Memory B cell (primary cell): Measurements from ENCODE around the gene DHRSX.
A peak's percentile ranks its signal among the peaks of the same experiment; 100 is the strongest.

ENCODE experiments used
- ATAC-seq: fragments of 150-1000 bp; cut with Tn5 transposase; 2 replicates; pipeline ENCODE4 v1.10.0; 2021; ENCODE audit warnings: low read depth, mild to moderate bottlenecking, moderate library complexity
- DNase-seq, 2 donors: peaks; one replicate each; pipeline ENCODE4 v3.0.0; 2022; ENCODE audit warnings: low spot score in 2 of 2
- H3K27ac Mint-ChIP-seq: one replicate; pipeline ENCODE4 v1.8.0; 2022; ENCODE audit warnings: mild to moderate bottlenecking, moderate library complexity, mixed read lengths
- H3K27me3 Mint-ChIP-seq: one replicate; pipeline ENCODE4 v1.8.0; 2022; ENCODE audit warnings: mixed read lengths
- H3K36me3 Mint-ChIP-seq: one replicate; pipeline ENCODE4 v1.8.0; 2022; ENCODE audit warnings: mild to moderate bottlenecking, mixed read lengths
- H3K4me1 Mint-ChIP-seq: one replicate; pipeline ENCODE4 v1.8.0; 2022; ENCODE audit warnings: mixed read lengths
- H3K4me3 Mint-ChIP-seq: one replicate; pipeline ENCODE4 v1.8.0; 2022; ENCODE audit warnings: mild to moderate bottlenecking, moderate library complexity, mixed read lengths
- H3K9me3 Mint-ChIP-seq: one replicate; pipeline ENCODE4 v1.8.0; 2022; ENCODE audit warnings: mixed read lengths

DHRSX gene

GRCh38 chrX:2452799-2453198, 48.0 kb downstream of the DHRSX start:
- ATAC-seq (no peak), DNase-seq (no peak)
- peaks cover 28% of the 10 kb centered on the region for H3K36me3 Mint-ChIP-seq
- H3K9me3 Mint-ChIP-seq = no peaks in the 10 kb centered on the region
- H3K27me3 Mint-ChIP-seq = no peaks in the 10 kb centered on the region
- peaks cover 13% of the 10 kb centered on the region for H3K4me1 Mint-ChIP-seq
- no peak overlapping the region for H3K4me3 Mint-ChIP-seq
- H3K27ac Mint-ChIP-seq = no peak overlapping the region

DNA sequence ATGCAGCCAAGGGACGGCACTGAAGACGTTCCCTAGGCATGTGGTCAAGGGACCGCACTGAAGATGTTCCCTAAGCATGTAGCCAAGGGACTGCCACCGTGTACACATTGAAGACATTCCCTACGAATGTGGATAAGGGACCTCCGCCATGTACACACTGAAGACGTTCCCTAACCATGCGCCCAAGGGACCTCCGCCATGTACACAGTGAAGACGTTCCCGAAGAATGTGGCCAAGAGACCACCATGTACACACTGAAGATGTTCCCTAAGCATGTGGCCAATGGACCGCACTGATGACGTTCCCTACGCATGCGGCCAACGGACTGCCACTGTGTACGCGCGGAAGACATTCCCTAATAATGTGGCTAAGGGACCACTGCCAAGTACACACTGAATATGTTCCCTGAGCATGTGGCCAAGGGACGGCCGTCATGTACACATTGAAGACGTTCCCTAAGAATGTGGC, 48.4 kb downstream of the DHRSX start:
- no peak overlapping the region for H3K27ac Mint-ChIP-seq
- H3K4me1 Mint-ChIP-seq = peaks cover 13% of the 10 kb centered on the region
- no peak for DNase-seq
- no peak overlapping the region for H3K4me3 Mint-ChIP-seq
- H3K36me3 Mint-ChIP-seq = peaks cover 32% of the 10 kb centered on the region
- no peaks in the 10 kb centered on the region for H3K9me3 Mint-ChIP-seq
- H3K27me3 Mint-ChIP-seq = no peaks in the 10 kb centered on the region
- no peak for ATAC-seq

- Mint-ChIP-seq H3K27ac (no peak overlapping the region), H3K9me3 (no peaks in the 10 kb centered on the region), H3K4me3 (no peak overlapping the region), H3K36me3 (peaks cover 34% of the 10 kb centered on the region), H3K4me1 (peaks cover 13% of the 10 kb centered on the region), H3K27me3 (no peaks in the 10 kb centered on the region)
- ATAC-seq (no peak), DNase-seq (no peak)
These were observed 49.1 kb downstream of the DHRSX start for GRCh38 chrX:2451501-2452316.

DNA sequence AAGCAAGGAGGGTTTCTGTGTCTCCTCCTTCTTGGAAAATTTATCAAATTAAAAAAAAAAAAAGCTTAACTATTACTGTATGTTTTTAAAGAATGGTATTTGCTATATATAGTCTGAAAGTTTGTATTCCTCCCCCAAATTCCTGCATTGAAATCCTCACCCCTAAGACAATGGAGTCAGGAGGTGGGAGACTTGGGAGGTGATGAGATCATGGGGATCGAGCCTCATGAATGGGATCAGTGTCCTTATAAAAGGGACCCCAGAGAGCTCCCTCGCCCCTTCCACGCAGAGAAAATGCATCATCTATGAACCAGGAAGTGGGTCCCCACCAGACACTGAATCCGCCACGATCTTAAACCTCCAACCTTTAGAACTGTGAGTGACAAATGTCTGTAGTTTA, 50.1 kb downstream of the DHRSX start:
- Mint-ChIP-seq H3K4me3 (no peak overlapping the region), H3K9me3 (no peaks in the 10 kb centered on the region), H3K27ac (no peak overlapping the region), H3K36me3 (peaks cover 34% of the 10 kb centered on the region), H3K4me1 (peaks cover 14% of the 10 kb centered on the region), H3K27me3 (no peaks in the 10 kb centered on the region)
- ATAC-seq (no peak), DNase-seq (no peak)

DNA sequence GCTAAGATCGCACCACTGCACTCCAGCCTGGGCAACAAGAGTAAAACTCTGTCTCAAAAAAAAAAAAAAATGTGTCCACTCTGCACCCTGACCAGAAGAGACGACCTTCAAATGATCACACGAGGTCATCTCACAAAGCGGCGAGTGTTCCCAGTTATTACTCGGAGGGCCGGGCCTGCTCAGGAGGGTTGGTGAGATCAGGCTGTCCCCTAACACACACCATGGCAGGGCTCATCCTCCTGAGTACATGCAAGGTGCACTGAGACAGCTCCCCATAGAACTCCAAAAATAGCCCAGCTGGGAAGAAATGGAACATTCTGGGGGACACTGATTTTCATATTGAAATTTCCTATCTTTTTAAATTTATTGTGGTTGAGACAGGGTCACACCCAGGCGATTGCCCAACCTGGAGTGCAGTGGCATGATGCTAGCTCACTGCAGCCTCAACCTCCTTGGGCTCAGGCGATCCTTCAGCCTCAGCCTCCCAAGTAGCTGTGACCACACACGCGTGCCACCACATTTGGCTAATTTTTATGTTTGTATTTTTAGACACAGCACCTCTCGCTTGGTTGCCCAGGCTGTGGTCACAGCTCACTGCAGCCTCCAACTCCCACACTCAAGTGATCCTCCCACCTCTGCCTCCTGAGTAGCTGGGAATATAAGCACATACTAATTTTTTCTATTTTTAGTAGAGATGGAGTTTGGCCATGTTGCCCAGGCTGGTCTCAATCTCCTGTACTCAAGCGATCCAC, 51.5 kb downstream of the DHRSX start:
- Mint-ChIP-seq H3K36me3 (peaks cover 34% of the 10 kb centered on the region), H3K27me3 (no peaks in the 10 kb centered on the region), H3K4me3 (no peak overlapping the region), H3K9me3 (no peaks in the 10 kb centered on the region), H3K4me1 (peaks cover 14% of the 10 kb centered on the region), H3K27ac (no peak overlapping the region)
- ATAC-seq (peak; percentile 76), DNase-seq (peak in 1 of 2 donors; percentile 0)

DNA sequence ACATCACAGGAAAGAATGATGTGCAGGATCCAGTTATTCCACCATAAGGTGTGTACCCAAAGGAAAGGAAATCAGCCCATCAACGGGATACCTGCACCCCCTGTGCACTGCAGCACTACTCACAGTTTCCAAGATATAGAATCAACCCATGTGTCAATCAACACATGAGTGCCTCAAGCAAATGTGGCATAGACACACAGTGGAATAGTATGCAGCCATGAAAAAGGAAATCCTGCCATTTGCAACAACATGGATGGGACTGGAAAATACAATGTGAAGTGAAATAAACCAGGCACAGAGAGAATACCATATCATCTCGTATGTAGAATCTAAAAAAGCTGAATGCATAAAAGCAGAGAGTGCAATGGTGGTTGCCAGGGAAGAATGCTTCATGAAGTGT, 53.3 kb downstream of the DHRSX start:
- no peaks in the 10 kb centered on the region for H3K27me3 Mint-ChIP-seq
- peaks cover 28% of the 10 kb centered on the region for H3K36me3 Mint-ChIP-seq
- H3K4me1 Mint-ChIP-seq = peaks cover 14% of the 10 kb centered on the region
- no peaks in the 10 kb centered on the region for H3K9me3 Mint-ChIP-seq
- DNase-seq (no peak), ATAC-seq (no peak)
- H3K4me3 Mint-ChIP-seq = no peak overlapping the region
- H3K27ac Mint-ChIP-seq = no peak overlapping the region

GRCh38 chrX:2446815-2447214, 54.0 kb downstream of the DHRSX start:
- H3K9me3 Mint-ChIP-seq = no peaks in the 10 kb centered on the region
- peaks cover 14% of the 10 kb centered on the region for H3K4me1 Mint-ChIP-seq
- no peaks in the 10 kb centered on the region for H3K27me3 Mint-ChIP-seq
- no peak overlapping the region for H3K4me3 Mint-ChIP-seq
- H3K36me3 Mint-ChIP-seq = peaks cover 24% of the 10 kb centered on the region
- H3K27ac Mint-ChIP-seq = no peak overlapping the region
- DNase-seq (no peak), ATAC-seq (no peak)

DNA sequence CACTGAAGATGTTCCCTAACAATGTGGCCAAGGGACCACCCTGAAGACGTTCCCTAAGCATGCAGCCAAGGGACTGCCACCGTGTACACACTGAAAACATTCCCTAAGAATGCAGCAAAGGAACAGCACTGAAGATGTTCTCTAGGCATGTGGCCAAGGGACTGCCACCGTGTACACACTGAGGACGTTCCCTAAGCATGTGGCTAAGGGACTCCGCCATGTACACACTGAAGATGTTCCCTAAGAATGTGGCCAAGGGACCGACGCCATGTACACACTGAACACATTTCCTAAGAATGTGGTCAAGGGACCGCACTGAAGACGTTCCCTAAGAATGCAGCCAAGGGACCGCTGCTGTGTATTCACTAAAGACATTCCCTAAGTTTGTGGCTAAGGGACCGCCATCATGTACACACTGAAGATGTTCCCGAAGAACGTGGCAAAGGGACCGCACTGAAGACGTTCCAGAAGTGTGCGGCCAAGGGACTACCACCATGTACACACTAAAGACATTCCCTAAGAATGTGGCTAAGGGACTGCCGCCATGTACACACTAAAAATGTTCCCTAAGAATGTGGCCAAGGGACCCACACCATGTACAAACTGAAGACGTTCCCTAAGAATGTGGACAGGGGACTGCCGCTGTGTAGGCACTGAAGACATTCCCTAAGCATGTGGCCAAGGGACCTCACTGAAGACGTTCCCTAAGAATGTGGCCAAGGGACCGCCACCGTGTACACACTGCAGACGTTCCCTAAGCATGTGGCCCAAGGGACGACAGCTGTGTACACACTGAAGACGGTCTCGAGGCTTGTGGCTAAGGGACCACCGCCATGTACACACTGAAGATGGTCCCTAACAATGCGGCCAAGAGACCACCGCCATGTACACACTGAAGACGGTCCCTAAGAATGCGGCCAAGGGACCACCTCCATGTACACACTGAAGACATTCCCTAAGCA, 54.8 kb downstream of the DHRSX start:
- Mint-ChIP-seq H3K4me3 (no peak overlapping the region), H3K36me3 (peaks cover 24% of the 10 kb centered on the region), H3K9me3 (no peaks in the 10 kb centered on the region), H3K27ac (no peak overlapping the region), H3K27me3 (no peaks in the 10 kb centered on the region), H3K4me1 (peaks cover 13% of the 10 kb centered on the region)
- no peak for ATAC-seq
- DNase-seq = no peak

DNA sequence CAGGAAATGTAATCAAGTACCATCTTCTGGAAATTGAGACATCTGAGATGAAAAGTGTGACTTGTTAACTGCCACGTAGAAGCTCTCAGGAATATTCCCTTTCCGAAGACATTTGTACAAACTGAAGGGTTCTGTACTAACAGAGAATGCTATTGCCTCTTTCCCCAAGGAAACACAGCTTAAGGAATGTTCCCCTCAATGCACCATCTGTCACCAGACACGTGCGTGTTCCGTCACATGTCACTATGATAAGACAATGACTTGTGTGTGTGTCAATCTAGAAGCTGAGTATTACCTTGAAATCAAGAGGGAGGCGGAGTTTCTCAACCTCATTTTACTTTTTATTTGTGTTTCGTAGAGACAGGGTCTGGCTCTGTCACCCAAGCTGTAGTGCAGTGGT, 58.1 kb downstream of the DHRSX start:
- Mint-ChIP-seq H3K4me3 (no peak overlapping the region), H3K9me3 (no peaks in the 10 kb centered on the region), H3K36me3 (peaks cover 33% of the 10 kb centered on the region), H3K27ac (no peak overlapping the region), H3K4me1 (peaks cover 5% of the 10 kb centered on the region), H3K27me3 (no peaks in the 10 kb centered on the region)
- ATAC-seq (no peak), DNase-seq (no peak)

DNA sequence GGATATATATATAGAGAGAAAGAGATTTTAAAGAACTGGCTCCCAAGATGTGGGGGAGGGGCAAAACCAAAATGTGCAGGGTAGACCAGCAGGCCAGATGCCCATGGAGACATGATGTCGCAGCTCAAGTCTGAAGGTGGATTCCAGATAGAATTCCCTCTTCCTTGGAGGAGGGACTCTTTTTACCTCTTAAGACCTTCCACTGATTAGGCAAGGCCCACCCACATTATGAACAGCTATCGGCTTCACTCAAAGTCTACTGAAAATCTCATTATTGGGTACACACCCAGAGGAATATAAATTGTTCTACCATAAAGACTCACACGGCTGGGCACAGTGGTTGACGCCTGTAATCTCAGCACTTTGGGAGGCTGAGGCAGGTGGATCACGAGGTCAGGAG, 59.3 kb downstream of the DHRSX start:
- no peaks in the 10 kb centered on the region for H3K9me3 Mint-ChIP-seq
- H3K27me3 Mint-ChIP-seq = no peaks in the 10 kb centered on the region
- DNase-seq = no peak
- H3K4me1 Mint-ChIP-seq = peaks cover 7% of the 10 kb centered on the region
- no peak overlapping the region for H3K27ac Mint-ChIP-seq
- H3K36me3 Mint-ChIP-seq = peaks cover 29% of the 10 kb centered on the region
- ATAC-seq = no peak
- H3K4me3 Mint-ChIP-seq = no peak overlapping the region

GRCh38 chrX:2439613-2440012, 61.2 kb downstream of the DHRSX start:
- ATAC-seq = no peak
- Mint-ChIP-seq H3K27me3 (no peaks in the 10 kb centered on the region), H3K4me1 (peaks cover 8% of the 10 kb centered on the region), H3K27ac (no peak overlapping the region), H3K36me3 (peaks cover 32% of the 10 kb centered on the region), H3K4me3 (no peak overlapping the region), H3K9me3 (no peaks in the 10 kb centered on the region)
- no peak for DNase-seq

DNA sequence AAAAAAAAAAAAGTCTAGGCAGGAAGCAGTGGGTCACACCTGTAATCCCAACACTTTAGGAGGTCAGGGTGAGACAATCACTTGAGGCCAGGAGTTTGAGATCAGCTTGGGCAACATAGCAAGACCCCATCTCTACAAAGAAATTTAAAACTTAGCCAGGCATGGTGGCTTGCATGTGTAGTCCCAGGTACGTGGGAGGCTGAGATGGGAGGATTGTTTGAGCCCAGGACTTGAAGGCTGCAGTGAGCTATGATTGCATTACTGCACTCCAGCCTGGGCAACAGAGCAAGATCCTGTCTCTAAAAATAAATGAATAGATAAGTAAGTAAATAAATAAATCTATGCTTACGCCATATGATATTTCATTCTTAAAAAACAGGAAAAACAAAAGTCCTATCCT, 65.3 kb downstream of the DHRSX start:
- Mint-ChIP-seq H3K27ac (no peak overlapping the region), H3K36me3 (peaks cover 46% of the 10 kb centered on the region), H3K4me1 (peaks cover 13% of the 10 kb centered on the region), H3K9me3 (no peaks in the 10 kb centered on the region), H3K27me3 (no peaks in the 10 kb centered on the region), H3K4me3 (no peak overlapping the region)
- DNase-seq = no peak
- ATAC-seq = no peak

GRCh38 chrX:2434270-2435163, 66.3 kb downstream of the DHRSX start:
- Mint-ChIP-seq H3K36me3 (peaks cover 43% of the 10 kb centered on the region), H3K27ac (peak overlapping the region; percentile 36), H3K4me1 (peaks cover 14% of the 10 kb centered on the region)

More at GRCh38 chrX:2434270-2435163, 66.3 kb downstream of the DHRSX start:
- Mint-ChIP-seq H3K9me3 (no peaks in the 10 kb centered on the region), H3K27me3 (no peaks in the 10 kb centered on the region), H3K4me3 (no peak overlapping the region)
- no peak for ATAC-seq
- no peak for DNase-seq
